ENCODE results near the gene TMEM237. TPM values are rescaled to one million over a fixed set of nuclear protein-coding genes. Genes with fewer than 3 reads are reported as not detected.

Gene TMEM237, protein sequence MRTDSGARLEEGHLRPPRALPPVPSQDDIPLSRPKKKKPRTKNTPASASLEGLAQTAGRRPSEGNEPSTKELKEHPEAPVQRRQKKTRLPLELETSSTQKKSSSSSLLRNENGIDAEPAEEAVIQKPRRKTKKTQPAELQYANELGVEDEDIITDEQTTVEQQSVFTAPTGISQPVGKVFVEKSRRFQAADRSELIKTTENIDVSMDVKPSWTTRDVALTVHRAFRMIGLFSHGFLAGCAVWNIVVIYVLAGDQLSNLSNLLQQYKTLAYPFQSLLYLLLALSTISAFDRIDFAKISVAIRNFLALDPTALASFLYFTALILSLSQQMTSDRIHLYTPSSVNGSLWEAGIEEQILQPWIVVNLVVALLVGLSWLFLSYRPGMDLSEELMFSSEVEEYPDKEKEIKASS
- total RNA-seq (ENCODE audit: low replicate concordance), result 7.7 and 36.5 TPM in 2 replicates

DNA sequence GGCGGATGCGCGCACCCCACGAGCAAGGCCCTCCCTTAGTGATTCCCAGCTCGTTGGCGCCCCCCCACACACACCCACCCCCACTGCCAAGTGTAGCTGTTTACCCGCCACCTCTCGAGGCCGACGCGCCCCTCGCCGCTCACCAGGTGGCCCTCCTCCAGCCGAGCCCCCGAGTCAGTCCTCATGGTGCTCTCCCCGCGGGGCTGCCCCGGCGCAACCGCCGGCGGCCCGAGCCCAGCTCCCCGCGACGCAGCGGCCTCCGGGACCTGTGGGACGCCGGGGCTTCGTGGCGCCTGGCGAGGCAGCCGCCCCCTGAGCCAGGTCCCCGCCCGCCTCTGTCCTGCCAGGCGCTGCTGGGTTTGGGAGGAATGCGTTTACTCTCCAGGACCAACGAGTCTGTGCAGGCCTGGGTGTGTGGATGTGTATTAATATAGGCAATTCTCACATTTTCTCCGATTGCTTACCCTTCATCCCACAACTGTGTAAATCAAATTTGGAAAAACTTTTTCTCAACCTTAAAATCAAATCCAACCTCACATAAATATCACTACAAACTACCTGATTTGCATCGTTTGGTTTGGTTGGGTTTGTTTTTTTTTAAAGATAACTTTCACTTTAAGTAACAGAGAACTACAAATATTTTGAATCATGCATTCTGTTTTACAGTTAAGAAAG lies at the start of gene TMEM237:
TMEM237 (minus strand) TSS at position 288 of the 675 bp plus-strand sequence; CDS start at position 185, 103 bp downstream.

Other genes starting within 250 kb of the TMEM237 start
- gene TRAK2, start 192.0 kb downstream of the TMEM237 start, total RNA-seq (ENCODE audit: low replicate concordance), result 51.0 and 66.5 TPM in 2 replicates
- 28.9 and 41.2 TPM in 2 replicates for gene STRADB, start 191.8 kb downstream of the TMEM237 start, total RNA-seq (ENCODE audit: low replicate concordance)
- 0.47 and 1.4 TPM in 2 replicates for gene MPP4, start 55.1 kb upstream of the TMEM237 start, total RNA-seq (ENCODE audit: low replicate concordance)
- 28.6 and 33.0 TPM in 2 replicates for gene ALS2, start 137.4 kb upstream of the TMEM237 start, total RNA-seq (ENCODE audit: low replicate concordance)
- gene CDK15, start 163.0 kb upstream of the TMEM237 start, total RNA-seq (ENCODE audit: low replicate concordance), result 0.08 and 0.23 TPM in 2 replicates

Data from smooth muscle cell of the coronary artery (primary cell).